Pancreas (tissue), 10 donors: ENCODE measurements around the gene ARGLU1. TPM values are rescaled to one million over a fixed set of nuclear protein-coding genes. Genes with fewer than 3 reads are reported as not detected.

ENCODE experiments used
- ATAC-seq, 4 donors: fragments of 200-7000 bp; cut with Tn5 transposase; one replicate each; pipeline versions ENCODE4 v1.8.0 to v1.9.1; 2020; ENCODE audit warnings: mild to moderate bottlenecking in 4 of 4, moderate library complexity in 4 of 4
- DNase-seq, 6 donors: peaks; one replicate each; pipeline ENCODE4 v3.0.0-alpha.2; 2020
- FAIRE-seq: peaks from 2 replicates; lab custom pipeline; 2012; peaks lifted over from hg19 to GRCh38; lab: Jason Lieb, UNC
- H3K27ac ChIP-seq, 4 donors: fragments of 200-600 bp; sonication (generic); 1 replicate in 3 of 4; 2 replicates in 1 of 4; pipeline versions ENCODE4 v1.5.0 to v1.8.0; 2020
- H3K27me3 ChIP-seq, 4 donors: fragments of 200-600 bp; one replicate each; pipeline ENCODE4 v1.8.0; 2021
- H3K36me3 ChIP-seq, 3 donors: fragments of 200-600 bp; sonication (generic) in 1 of 3; one replicate each; pipeline versions ENCODE4 v1.5.0 to v1.8.0; 2020 to 2021
- H3K4me1 ChIP-seq, 3 donors: fragments of 200-600 bp; one replicate each; pipeline ENCODE4 v1.8.0; 2021
- H3K4me3 ChIP-seq, 4 donors: fragments of 200-600 bp; sonication (generic) in 2 of 4; one replicate each; pipeline versions ENCODE4 v1.5.0 to v1.8.0; 2020 to 2021
- H3K9me3 ChIP-seq, 4 donors: fragments of 200-600 bp; one replicate each; pipeline ENCODE4 v1.8.0; 2021
- CTCF ChIP-seq, 4 donors: fragments of 200-600 bp; sonication (generic) in 3 of 4; IDR thresholded peaks; one replicate each; pipeline versions ENCODE4 v1.5.0 to v1.8.0; 2021; ENCODE audit warnings: antibody characterized with exemption in 4 of 4
- WGBS, 2 donors: extraction: QIAGEN DNeasy Blood & Tissue Kit; methylation state at CpG; one replicate each; pipeline ENCODE4 v1.1.7; 2013; 5-methylcytosine and 5-hydroxymethylcytosine counted together
- intact Hi-C, 3 donors: fragments of 100-400 bp; cut with DNase I; formaldehyde crosslinking; loops; one replicate each; pipeline versions ENCODE4 v1.11.1 to v1.14.2; 2022
- polyA plus RNA-seq, 2 donors: library from polyadenylated mRNA; stranded (reverse); fragments of 200-250 nt; gene quantifications; one replicate each; pipeline ENCODE4 v1.2.3, GENCODE V29; 2013
- total RNA-seq, 6 donors: library from RNA; stranded (reverse); fragmentation: NEBNext Ultra II Directional in 4 of 6; extraction: Animal tissue kit (Norgen Biotek cat#: 25700) in 4 of 6; gene quantifications; one replicate each; pipeline versions ENCODE4 v1.2.1 to v1.2.4, GENCODE V29; 2021 to 2023
- donor health status: healthy with polysubstance abuse.
- donor health status: DM: no; HTN: no; CAD: no; lungs with moderate emphysema.
- donor health status: DM: no; HTN: no; CAD: no.
- donor health status: control.
- donor health status: control.
- donor health status: Bipolar disorder and iron deficiency.
- donor health status: DM: yes; HTN: yes; CAD: no.
- donor health status: DM: no; HTN: no; CAD: no.
- donor health status: DM: no; HTN: no; CAD: no.
- donor health status: DM: yes; HTN: yes; CAD: no.

The ARGLU1 gene
- total and polyA plus RNA-seq, 8 donors: 15.9 to 96.1 (median 27.7) TPM

DNA sequence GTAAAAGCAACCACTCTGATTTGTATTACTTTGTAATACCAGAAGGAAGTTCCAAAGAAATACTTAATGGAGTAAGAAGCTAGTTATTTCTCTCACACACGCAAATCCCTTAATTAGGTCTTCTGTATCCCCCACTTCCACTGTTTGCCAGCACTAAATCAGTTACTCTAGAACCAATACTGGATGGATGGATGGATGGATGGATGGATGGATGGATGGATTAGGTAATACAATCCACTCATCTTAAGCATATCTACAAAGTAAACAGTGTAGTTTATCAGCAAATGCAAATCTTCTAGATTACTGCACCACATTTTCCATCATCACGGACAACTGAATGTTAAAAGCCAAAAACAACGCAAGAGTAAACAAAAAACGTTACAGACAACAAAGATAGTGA is 27.3 kb downstream of the ARGLU1 start:
- FAIRE-seq: no peak

DNA sequence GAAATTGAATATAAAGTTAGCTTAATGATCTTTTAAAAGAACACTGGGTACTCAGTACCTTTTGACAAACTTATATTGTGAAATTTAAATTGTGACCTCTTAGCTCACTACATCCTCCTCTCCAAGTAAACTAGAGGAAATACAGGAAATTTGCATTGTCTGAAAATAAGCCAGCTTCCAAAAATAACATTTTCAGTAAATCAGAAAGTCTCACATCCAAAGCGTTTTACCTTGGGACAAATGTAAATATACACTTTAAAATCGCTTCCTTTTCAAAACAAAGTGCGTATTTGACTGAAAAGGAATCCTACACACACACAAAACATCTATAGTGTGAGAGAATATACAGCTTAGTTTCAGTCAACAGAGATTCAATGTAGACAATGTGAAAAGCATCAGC is 30.4 kb downstream of the ARGLU1 start:
- H3K4me1 ChIP-seq: peaks cover 0 to 3% (median 0%) of the 10 kb centered on the region in 3 donors
- no peaks in the 10 kb centered on the region for H3K27me3 ChIP-seq
- WGBS, 2 donors: 41 to 51% methylated on average over 3 of the region's 3 CpGs
- TF ChIP-seq CTCF (IDR thresholded peaks at IDR 0.05): no peak
- H3K27ac ChIP-seq: no peak overlapping the region
- H3K9me3 ChIP-seq: no peaks in the 10 kb centered on the region
- no peaks in the 10 kb centered on the region for H3K36me3 ChIP-seq
- no peak overlapping the region for H3K4me3 ChIP-seq
- ATAC-seq: no peak
- no peak for DNase-seq
- no peak for FAIRE-seq
- intact Hi-C loops: no loop called here

More for the DNA sequence above, 27.3 kb downstream of the ARGLU1 start:
- Histone ChIP-seq H3K4me1 (peaks cover 0 to 3% (median 0%) of the 10 kb centered on the region in 3 donors), H3K27me3 (no peaks in the 10 kb centered on the region), H3K27ac (no peak overlapping the region), H3K4me3 (no peak overlapping the region), H3K36me3 (no peaks in the 10 kb centered on the region), H3K9me3 (no peaks in the 10 kb centered on the region)
- WGBS, 2 donors: 62 to 65% methylated on average over 4 of the region's 4 CpGs
- ATAC-seq: no peak
- intact Hi-C loops: no loop called here
- TF ChIP-seq CTCF (IDR thresholded peaks at IDR 0.05): no peak
- no peak for DNase-seq

DNA sequence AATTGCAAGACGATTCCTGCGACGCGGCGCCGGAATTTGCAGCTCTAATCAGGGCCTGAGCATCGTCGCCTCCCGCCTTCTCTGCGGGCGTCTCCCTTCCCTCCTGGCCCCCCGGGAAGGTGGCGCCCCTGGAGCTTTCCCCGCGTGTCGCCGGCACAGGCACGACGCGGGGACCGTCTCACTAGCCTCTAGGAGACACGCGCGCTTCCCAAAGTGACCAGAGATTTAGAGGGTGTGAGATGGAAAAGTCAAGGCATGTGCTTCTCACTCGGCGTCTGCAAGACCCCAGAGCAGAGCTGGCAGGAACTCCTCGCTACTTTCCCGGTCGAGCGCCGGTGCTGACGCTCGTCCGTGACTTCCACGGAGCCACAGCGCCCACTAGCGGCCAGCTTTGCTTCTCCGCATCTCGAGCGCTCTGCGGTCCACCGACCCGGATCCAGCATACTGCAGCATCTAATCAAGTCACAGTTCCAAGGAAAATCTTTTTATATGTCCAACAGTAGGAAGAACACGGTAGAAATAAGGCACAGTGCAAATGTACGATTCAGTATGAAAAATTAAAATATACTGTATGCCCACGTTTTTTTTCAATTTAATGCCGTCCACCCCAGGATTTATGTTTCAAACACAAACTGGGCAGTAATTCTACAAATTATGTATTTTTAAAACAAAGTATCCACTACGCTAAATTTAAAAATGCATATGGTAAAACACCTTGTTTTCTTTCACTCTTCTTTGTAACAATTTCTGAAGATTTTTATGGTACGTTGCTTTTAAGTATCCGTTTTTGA is 31.5 kb downstream of the ARGLU1 start:
- intact Hi-C loops: no loop called here
- peak overlapping the region; percentile 69 to 73 (median 72) for H3K4me3 ChIP-seq

DNA sequence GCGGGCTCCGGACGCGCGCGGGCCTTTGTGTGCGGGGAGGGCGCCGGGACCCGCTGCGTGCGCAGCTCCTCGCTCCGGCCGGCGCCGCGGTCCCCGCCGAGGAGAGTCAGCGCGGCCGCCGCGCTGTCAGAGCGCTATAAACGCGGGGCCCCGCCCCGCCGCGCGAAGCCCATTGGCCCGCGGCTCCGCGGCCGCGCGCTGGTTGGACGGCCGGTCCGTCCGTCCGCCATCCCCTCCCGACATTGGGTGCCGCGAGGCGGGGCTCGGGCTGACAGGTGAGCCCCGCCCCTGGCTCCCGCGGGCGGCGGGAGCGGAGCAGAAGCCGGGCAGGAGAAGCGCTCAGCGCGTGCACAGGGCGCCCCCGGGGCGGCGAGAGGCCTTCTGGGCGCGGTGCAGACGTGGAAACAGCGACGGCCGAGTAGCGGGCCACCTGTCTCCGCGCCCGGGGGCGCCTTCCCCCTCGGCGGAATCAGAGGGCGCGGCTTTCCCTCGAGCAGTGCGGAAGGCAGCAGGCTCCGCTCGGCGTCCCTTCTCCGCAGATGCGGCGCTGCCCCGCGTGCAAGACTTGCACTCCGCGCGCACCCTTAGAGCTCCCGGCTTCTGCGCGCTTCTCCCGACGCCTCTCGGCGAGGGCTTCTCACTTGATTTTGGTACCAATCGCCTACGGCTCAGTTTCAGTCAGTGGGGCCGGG is 32.2 kb downstream of the ARGLU1 start, which contains the start of gene EFNB2:
EFNB2 (minus strand) TSS at position 111 of the 692 bp plus-strand sequence. CDS start 698 bp downstream, outside the sequence.
- Histone ChIP-seq H3K9me3 (no peaks in the 10 kb centered on the region), H3K4me3 (peak within 1 kb of the TSS; percentile 69 to 73 (median 72)), H3K4me1 (peaks cover 0 to 3% (median 0%) of the 10 kb centered on the region in 3 donors), H3K36me3 (no peaks in the 10 kb centered on the region), H3K27ac (peak within 1 kb of the TSS in 3 of 4 donors; percentile 15 to 47 (median 26)), H3K27me3 (no peaks in the 10 kb centered on the region)
- peak; percentile 82 to 95 (median 92) for DNase-seq
- TF ChIP-seq CTCF (IDR thresholded peaks at IDR 0.05): no peak
- intact Hi-C loops: no loop called here
- FAIRE-seq: no peak
- WGBS, 2 donors: 0 to 1% methylated on average over 61 to 102 of the region's 102 CpGs
- ATAC-seq: peak; percentile 91 to 95 (median 94)

More for the DNA sequence above, 31.5 kb downstream of the ARGLU1 start:
- peak; percentile 76 to 85 (median 78) for ATAC-seq
- peak; percentile 76 to 100 (median 90) for DNase-seq
- peaks cover 0 to 3% (median 0%) of the 10 kb centered on the region in 3 donors for H3K4me1 ChIP-seq
- no peaks in the 10 kb centered on the region for H3K9me3 ChIP-seq
- WGBS, 2 donors: 4 to 5% methylated on average over 50 of the region's 50 CpGs
- TF ChIP-seq CTCF (IDR thresholded peaks at IDR 0.05): peak; percentile 91 to 96 (median 94)
- H3K36me3 ChIP-seq: no peaks in the 10 kb centered on the region
- FAIRE-seq: no peak
- peak overlapping the region in 3 of 4 donors; percentile 0 to 47 (median 15) for H3K27ac ChIP-seq
- no peaks in the 10 kb centered on the region for H3K27me3 ChIP-seq
